HUES64 (cell line): ENCODE measurements around the gene CCDC149.

Experiments used
- H3K27ac ChIP-seq: 2 replicates; pipeline ENCODE4 v1.7.0; 2013; ENCODE audit warnings: low read depth, low read length, inconsistent platforms
- H3K27me3 ChIP-seq: 2 replicates; pipeline ENCODE4 v1.6.1; 2013; ENCODE audit warnings: mild to moderate bottlenecking, low read length; ENCODE audit not compliant: insufficient read depth
- H3K36me3 ChIP-seq: 2 replicates; pipeline ENCODE4 v1.6.1; 2013; ENCODE audit warnings: mild to moderate bottlenecking, low read length; ENCODE audit not compliant: insufficient read depth
- H3K4me1 ChIP-seq: 2 replicates; pipeline ENCODE4 v1.6.1; 2013; ENCODE audit warnings: mild to moderate bottlenecking, low read length, moderate library complexity; ENCODE audit not compliant: insufficient read depth
- H3K4me3 ChIP-seq: 2 replicates; pipeline ENCODE4 v1.5.1; 2013; ENCODE audit warnings: mild to moderate bottlenecking, low read length, moderate library complexity
- H3K9ac ChIP-seq: 2 replicates; pipeline ENCODE4 v1.6.1; 2013; ENCODE audit warnings: mild to moderate bottlenecking, low read depth, low read length
- H3K9me3 ChIP-seq: 2 replicates; pipeline ENCODE4 v1.6.1; 2013; ENCODE audit warnings: low read depth, low read length; ENCODE audit not compliant: insufficient read depth
- WGBS: fragments of 150-250, 120-280 bp; methylation state at CpG from one replicate; pipeline ENCODE4 v1.1.7; 2013; ENCODE audit warnings: missing lambda C conversion rate; 5-methylcytosine and 5-hydroxymethylcytosine counted together

CCDC149 gene

DNA sequence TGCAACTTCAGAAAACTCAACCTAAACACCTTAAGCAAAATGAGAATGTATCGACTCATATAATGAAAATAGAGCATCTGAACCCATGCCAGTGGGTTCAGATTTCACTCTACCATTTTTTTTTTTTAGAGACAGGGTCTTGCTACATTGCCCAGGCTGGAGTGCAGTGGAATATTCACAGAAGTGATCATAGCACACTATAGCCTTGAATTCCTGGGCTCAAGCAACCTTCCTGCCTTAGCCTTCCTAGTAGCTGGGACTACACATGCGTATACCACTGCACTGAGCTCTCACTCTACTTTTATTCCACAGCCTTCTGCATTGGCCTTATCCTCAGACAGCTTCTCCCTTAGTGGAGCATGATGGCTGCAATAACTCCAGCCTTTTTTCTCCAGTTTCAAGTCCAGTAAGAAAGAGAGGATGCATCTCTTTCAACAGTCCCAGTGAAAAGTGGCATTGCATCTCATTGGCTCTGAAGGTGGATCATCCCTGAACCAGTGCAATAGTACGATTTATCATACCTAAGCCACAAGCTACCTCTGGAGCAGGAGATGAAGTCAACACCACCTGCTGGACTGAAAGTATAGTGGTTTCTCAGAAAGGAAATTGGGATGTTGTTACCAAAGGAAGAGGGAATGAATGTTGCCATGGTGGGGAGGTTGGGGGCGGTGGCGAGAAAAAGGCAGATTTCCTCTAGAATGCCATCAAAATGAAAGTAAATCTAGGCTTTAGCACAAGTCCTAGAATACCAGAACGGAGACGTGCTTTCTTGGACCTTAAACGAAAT is 119.4 kb downstream of the CCDC149 start:
- Histone ChIP-seq H3K4me3 (no peak overlapping the region), H3K9me3 (no peaks in the 10 kb centered on the region), H3K36me3 (no peaks in the 10 kb centered on the region), H3K4me1 (peaks cover 16% of the 10 kb centered on the region), H3K9ac (no peak overlapping the region), H3K27ac (no peak overlapping the region), H3K27me3 (peaks cover 37% of the 10 kb centered on the region)
- WGBS = 84% methylated on average over 8 of the region's 8 CpGs

DNA sequence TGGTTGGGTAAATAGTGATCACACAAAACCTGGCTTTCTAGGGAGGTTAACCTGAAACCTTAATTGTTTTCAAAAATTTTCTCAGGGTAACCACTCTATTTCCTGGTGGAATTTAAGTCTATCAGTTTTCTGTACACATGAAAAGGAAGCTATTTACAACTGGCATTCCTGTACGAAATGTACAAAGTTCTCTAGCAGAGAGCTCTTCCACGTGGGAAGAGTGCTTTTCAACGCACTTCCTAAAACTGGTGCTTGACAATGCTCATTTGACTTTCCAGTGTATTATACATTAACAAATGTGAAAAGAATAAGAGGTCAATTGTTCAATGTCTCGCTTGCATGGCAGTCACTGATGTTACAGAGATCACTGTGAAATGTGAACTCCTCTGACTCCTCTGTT is 120.3 kb downstream of the CCDC149 start:
- Histone ChIP-seq H3K36me3 (no peaks in the 10 kb centered on the region), H3K4me3 (no peak overlapping the region), H3K27me3 (peaks cover 28% of the 10 kb centered on the region), H3K9ac (no peak overlapping the region), H3K27ac (no peak overlapping the region), H3K9me3 (peaks cover under 1% of the 10 kb centered on the region; the same call in 1 of the 2 replicates), H3K4me1 (peaks cover 16% of the 10 kb centered on the region)
- 89% methylated on average over 4 of the region's 4 CpGs for whole genome bisulfite sequencing

DNA sequence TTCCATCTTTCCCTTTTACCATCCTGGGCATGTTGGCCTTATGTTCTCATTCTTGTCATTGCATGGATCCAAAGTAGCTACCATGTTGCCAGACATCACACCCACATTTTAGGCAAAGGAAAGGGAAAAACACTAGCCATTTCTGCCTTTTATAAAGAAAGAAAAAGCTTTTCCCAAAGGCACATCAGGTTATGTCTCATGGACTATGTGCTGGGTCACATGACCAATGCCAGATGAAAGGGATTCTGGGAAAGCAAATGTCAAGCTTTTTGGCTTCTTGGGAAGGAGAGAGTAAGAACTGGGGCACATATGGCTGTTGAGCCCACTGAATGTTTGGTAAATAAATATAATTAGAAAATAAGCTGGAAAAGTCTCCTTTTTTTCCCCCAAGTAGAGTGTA is 121.8 kb downstream of the CCDC149 start:
- H3K27ac ChIP-seq = no peak overlapping the region
- H3K9ac ChIP-seq = no peak overlapping the region
- H3K36me3 ChIP-seq = no peaks in the 10 kb centered on the region
- no peak overlapping the region for H3K4me3 ChIP-seq
- peaks cover 13% of the 10 kb centered on the region for H3K27me3 ChIP-seq
- peaks cover 9% of the 10 kb centered on the region for H3K9me3 ChIP-seq
- peaks cover 14% of the 10 kb centered on the region for H3K4me1 ChIP-seq

DNA sequence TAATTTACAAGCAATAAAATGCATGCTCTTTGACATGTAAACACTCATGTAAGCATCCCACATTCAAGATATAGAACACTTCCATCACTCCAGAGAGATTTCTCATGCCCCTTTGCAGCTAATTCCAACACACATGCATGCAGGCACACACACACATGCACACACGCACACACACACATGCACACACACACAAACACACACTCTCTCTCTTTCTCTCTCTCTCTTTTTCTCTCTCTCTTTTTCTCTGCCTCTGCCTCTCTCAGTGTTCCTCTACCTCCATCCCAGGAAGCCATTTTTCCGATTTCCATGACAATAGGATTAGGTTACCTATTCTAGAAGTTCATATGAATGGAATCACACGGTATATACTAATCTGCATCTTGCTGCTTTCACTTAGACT is 129.3 kb downstream of the CCDC149 start:
- no peak overlapping the region for H3K27ac ChIP-seq
- H3K4me1 ChIP-seq = peaks cover 11% of the 10 kb centered on the region
- H3K27me3 ChIP-seq = no peaks in the 10 kb centered on the region
- H3K9me3 ChIP-seq = peaks cover 9% of the 10 kb centered on the region
- no peak overlapping the region for H3K4me3 ChIP-seq
- no peaks in the 10 kb centered on the region for H3K36me3 ChIP-seq
- WGBS = 73% methylated on average over 3 of the region's 3 CpGs
- H3K9ac ChIP-seq = no peak overlapping the region

DNA sequence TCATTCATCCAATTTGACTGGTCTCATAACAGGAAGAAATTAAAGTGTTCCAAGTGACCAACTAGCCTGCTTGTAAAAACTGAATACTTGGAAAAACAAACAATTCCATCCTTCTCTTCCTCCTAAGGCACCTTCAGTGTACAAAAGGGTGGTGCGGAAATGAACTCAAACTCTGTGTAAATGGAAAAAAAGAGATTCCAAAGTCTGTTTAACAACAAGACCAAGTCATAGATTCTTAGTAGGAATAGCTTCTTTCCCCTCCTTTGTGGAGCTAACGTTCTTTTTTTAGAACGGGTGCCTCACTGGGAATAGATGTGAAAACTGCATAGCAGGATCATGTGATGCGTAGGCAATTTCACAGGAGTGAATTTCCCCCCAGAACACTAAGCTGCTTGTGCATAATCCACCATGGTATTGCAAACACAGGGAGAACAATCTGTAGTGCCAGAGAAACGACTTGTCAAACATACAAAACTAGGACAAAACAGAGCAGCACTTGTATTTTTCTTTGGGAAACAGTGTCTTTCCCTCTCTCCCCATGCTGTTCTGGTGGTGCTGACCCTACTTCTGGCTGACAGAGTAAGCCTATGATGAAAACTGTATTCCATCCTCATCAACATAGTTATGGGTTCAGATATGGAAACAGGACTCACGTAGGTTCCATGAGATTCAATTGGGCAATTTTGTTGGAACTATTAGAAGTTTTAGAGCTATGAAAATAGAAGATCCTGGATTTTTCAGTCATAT is 130.7 kb downstream of the CCDC149 start:
- Histone ChIP-seq H3K4me3 (no peak overlapping the region), H3K36me3 (no peaks in the 10 kb centered on the region), H3K27me3 (no peaks in the 10 kb centered on the region), H3K27ac (no peak overlapping the region), H3K9ac (no peak overlapping the region), H3K4me1 (peaks cover 11% of the 10 kb centered on the region), H3K9me3 (peaks cover 5% of the 10 kb centered on the region)
- WGBS = 88% methylated on average over 6 of the region's 6 CpGs

DNA sequence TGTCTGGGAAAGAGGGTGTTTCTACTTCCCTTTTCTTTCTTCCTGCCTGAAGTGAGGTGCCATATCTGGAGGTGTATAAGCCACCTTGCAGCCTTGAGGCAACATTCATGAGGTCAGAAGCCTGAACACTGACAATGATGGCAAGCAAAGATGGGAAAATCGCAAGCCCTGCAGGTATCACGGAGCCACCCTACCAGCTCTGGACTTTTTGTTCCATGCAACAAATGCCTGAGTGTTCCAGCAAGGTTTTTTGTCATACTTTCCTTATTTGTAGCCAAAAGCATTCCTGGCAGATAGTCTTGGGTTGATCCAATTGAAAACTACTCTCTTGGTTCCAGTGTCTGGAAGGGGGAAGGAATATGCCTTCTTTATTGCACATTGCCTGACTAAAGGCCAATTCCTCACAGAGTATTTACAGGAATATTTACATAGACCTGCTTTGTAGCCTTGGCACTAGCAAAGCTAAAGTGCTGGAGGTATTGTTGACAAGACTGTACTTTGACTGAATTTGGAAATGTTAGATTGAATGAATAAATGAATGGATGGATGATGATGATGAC is 131.8 kb downstream of the CCDC149 start:
- H3K36me3 ChIP-seq = no peaks in the 10 kb centered on the region
- H3K9me3 ChIP-seq = peaks cover under 1% of the 10 kb centered on the region; the same call in 1 of the 2 replicates
- H3K27ac ChIP-seq = no peak overlapping the region
- H3K4me3 ChIP-seq = no peak overlapping the region
- no peaks in the 10 kb centered on the region for H3K27me3 ChIP-seq
- H3K9ac ChIP-seq = no peak overlapping the region
- H3K4me1 ChIP-seq = peaks cover 11% of the 10 kb centered on the region
- WGBS = 95% methylated on average over 2 of the region's 2 CpGs

DNA sequence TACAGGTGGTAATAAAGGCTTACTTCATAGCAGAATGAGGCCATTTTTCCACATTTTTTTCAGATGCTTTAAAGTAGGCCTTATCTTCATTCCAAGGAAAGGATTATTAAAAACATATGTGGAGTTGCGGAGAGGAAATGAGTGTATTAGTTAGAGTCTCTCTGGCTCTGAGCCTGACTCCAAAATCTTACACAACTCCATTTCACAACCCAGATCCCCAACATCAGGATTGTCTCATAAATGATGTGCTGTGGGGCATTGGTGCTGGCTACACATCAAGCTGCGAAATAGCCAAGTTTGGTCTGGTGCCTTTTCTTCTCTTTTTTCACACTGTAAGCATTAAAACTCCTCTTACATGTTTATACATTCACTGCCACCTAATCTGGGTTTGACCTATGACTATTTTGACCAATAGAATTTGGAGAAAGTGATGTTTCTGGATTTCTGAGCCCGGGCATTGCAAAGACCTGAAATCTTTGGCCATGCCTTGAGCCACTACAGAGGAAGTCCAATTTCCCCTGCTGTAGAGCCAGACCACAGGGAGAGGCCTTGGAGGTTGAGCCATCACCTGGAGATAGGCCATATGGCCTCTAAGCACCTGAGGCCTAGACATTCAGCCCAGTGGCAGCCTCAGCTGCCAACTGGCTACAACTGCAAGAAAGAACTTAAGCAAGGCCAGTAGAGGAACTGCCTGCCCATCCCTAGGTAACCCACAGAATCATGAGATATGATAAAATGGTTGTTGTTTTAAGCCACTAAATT is 134.2 kb downstream of the CCDC149 start:
- WGBS = 51% methylated on average over 2 of the region's 3 CpGs
- Histone ChIP-seq H3K9me3 (no peaks in the 10 kb centered on the region), H3K4me3 (no peak overlapping the region), H3K27me3 (no peaks in the 10 kb centered on the region), H3K27ac (no peak overlapping the region), H3K4me1 (peaks cover 7% of the 10 kb centered on the region), H3K36me3 (no peaks in the 10 kb centered on the region), H3K9ac (no peak overlapping the region)

DNA sequence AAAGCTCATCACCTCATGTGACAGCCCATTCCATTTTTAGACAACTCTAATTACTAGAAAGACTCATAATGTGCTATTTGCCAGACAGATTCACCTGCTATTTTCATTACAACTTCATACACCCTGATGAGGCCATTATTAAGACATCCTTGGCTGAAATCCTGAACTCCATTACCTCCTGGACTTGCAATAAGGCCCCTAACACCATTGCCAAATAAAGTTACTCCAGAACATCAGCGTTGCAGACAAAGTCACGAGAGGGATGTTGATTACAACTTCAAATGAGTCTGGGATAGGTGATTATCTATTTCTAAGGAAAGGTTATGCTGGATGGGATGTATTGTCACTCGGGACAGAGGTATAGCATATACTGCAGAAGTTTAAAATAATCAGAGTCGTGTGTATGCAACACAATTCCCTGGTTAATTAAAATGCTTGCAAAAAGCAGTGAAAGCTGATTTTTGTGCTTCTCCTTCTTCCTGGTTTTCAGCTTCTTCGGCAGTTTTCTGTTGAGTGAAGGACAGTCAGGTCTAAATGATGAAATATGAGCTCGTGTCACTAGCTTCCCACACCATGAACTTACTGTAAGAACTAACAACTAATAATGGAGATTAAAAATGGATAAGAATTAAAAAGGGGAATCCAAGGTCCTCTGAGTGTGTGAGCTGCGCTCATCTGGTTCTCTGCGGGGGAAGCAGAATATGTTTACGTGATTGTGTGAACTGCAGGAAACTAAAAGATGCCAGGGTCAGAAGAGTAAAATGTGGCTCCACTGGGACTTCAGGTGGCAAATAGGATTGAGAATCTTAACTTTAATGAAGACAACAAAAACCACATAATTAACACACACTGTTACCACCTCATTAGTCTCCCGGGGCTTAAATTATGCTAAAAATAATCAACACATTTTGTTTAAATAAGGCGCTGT is 135.0 kb downstream of the CCDC149 start:
- no peak overlapping the region for H3K9ac ChIP-seq
- H3K36me3 ChIP-seq = no peaks in the 10 kb centered on the region
- no peaks in the 10 kb centered on the region for H3K27me3 ChIP-seq
- 85% methylated on average over 10 of the region's 11 CpGs for WGBS
- H3K4me1 ChIP-seq = no peaks in the 10 kb centered on the region; the same call in 1 of the 2 replicates
- H3K27ac ChIP-seq = no peak overlapping the region
- no peaks in the 10 kb centered on the region for H3K9me3 ChIP-seq
- H3K4me3 ChIP-seq = no peak overlapping the region

DNA sequence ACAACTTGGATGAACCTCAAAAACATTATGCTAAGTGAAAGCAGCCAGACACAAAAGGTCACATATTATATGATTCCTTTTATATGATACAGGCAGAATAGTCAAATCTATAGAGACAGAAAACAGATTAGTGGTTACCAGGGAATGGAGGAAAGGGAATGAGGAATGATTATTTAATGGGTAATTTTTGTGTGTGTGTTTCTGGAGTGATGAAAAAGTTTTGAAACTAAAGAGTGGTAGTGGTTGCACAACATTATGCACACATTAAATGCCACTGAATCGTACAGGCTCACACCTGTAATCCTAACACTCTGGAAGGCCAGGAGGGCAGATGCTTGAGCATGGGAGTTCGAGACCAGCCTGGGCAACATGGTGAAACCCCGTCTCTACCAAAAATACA is 137.1 kb downstream of the CCDC149 start:
- no peaks in the 10 kb centered on the region for H3K9me3 ChIP-seq
- H3K27me3 ChIP-seq = no peaks in the 10 kb centered on the region
- H3K27ac ChIP-seq = no peak overlapping the region
- no peaks in the 10 kb centered on the region for H3K36me3 ChIP-seq
- H3K4me1 ChIP-seq = no peaks in the 10 kb centered on the region
- WGBS = 93% methylated on average over 3 of the region's 3 CpGs
- no peak overlapping the region for H3K9ac ChIP-seq
- no peak overlapping the region for H3K4me3 ChIP-seq

DNA sequence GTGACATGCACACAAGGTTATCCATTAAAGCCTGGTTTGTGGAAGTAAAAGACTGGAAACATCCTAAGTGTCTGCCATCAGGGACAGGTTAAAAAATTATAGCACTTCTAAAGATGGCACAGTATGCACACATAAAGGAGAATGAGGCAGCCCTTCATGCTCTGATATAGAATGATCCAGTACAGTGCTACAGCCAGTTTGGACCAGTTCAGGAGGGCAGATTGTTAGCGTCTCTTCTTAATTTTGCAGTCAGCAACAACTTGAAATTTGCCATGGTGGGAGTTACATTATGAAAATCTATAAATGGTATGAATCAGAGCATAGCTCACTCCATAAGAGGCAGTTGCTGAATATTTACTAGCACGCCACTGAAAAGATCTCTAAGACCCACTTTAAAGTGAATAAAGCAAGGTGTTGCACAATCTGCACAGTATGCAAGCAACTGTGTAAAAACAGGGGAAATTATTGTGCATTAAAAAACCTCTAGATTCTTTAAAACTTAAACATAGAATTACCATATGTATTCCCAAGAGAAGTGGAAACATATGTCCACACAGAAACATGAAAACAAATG is 137.7 kb downstream of the CCDC149 start:
- Histone ChIP-seq H3K36me3 (no peaks in the 10 kb centered on the region), H3K9ac (no peak overlapping the region), H3K4me3 (no peak overlapping the region), H3K9me3 (no peaks in the 10 kb centered on the region), H3K27ac (no peak overlapping the region), H3K27me3 (no peaks in the 10 kb centered on the region), H3K4me1 (peaks cover under 1% of the 10 kb centered on the region; the same call in 1 of the 2 replicates)
- 86% methylated on average over 2 of the region's 2 CpGs for WGBS
